Thoracic aorta (tissue), 2 donors: ENCODE results near the gene ITGA3. TPM values are rescaled to one million over a fixed set of nuclear protein-coding genes. Genes with fewer than 3 reads are reported as not detected.

Experiments
- ATAC-seq: fragments of 150-250 bp; one replicate; pipeline ENCODE4 v1.8.0; 2017; ENCODE audit warnings: low read depth; ENCODE audit not compliant: insufficient number of reproducible peaks, low FRiP score
- DNase-seq: peaks from one replicate; pipeline ENCODE4 v3.0.0-alpha.2; 2020; ENCODE audit warnings: low spot score
- H3K27ac ChIP-seq, 2 donors: fragments of 200-600 bp; sonication (generic); 1 replicate in 1 of 2; 2 replicates in 1 of 2; pipeline ENCODE4 v1.5.1; 2016; ENCODE audit warnings: mild to moderate bottlenecking in 2 of 2, moderate library complexity in 2 of 2
- H3K27me3 ChIP-seq: fragments of 200-600 bp; sonication (generic); replicated peaks from 2 replicates; pipeline ENCODE4 v1.6.0; 2016; ENCODE audit warnings: mild to moderate bottlenecking; ENCODE audit not compliant: insufficient read depth
- H3K36me3 ChIP-seq: fragments of 200-600 bp; sonication (generic); one replicate; pipeline ENCODE4 v1.5.1; 2016
- H3K4me1 ChIP-seq, 2 donors: fragments of 200-600 bp; sonication (generic); 1 replicate in 1 of 2; 2 replicates in 1 of 2; pipeline versions ENCODE4 v1.5.1 to v1.6.0; 2016; ENCODE audit warnings: low read depth in 2 of 2, mild to moderate bottlenecking in 1 of 2; ENCODE audit not compliant: control insufficient read depth in 1 of 2
- H3K4me3 ChIP-seq: fragments of 200-600 bp; sonication (generic); 2 replicates; pipeline ENCODE4 v1.5.1; 2016; ENCODE audit warnings: mild to moderate bottlenecking
- H3K9me3 ChIP-seq: fragments of 200-600 bp; sonication (generic); 2 replicates; pipeline ENCODE4 v1.5.1; 2016
- total RNA-seq, 2 donors: library from RNA; depleted of rRNA; stranded (reverse); fragments of >200 nt; gene quantifications; one replicate each; pipeline versions ENCODE4 v1.1.0 to v1.2.3, GENCODE V29; 2016
- TF ChIP-seq, protein P1 (sequence below): fragments of 200-600 bp; sonication (generic); IDR thresholded peaks from one replicate; pipeline ENCODE4 v1.5.1; 2019; ENCODE audit warnings: antibody characterized with exemption

ITGA3 gene
- total RNA-seq, 2 donors from 2014 or later = 197 to 260 TPM

DNA sequence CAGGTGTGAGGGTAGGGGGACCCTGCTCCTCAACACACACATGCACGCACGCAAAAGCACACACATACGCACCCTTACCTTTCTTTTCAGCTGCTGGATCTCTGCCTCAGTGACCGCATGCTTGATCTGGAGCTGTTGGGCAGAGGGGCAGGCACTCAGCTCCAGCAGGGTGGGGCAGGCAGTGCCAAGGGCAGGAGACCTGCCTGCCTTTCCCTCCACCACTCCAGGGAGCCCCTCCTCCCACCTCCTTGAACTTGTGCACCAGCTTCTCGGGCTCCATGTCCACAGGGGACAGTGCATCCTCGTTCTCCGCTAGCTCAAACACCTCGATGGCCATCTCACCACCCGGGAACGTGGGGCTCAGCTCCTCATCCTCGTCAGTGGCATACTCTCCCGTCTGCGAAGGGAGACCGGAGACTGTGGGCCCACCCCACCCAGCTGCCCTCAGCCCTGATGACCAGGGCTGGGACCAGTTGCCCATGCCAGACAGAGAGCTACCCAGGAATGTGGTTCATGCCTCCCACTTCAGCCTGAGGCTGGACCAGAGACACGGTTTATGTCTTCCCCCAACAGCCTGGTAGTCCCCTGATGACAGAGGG lies 83.4 kb downstream of the ITGA3 start:
- Histone ChIP-seq H3K27me3 (no peaks in the 10 kb centered on the region), H3K4me3 (no peak overlapping the region), H3K27ac (peak overlapping the region; percentile 34 to 64), H3K4me1 (peaks cover 12 to 22% of the 10 kb centered on the region in 2 donors), H3K9me3 (no peaks in the 10 kb centered on the region), H3K36me3 (peaks cover 84% of the 10 kb centered on the region)
- DNase-seq (no peak), ATAC-seq (no peak)
- TF ChIP-seq, protein P1, sequence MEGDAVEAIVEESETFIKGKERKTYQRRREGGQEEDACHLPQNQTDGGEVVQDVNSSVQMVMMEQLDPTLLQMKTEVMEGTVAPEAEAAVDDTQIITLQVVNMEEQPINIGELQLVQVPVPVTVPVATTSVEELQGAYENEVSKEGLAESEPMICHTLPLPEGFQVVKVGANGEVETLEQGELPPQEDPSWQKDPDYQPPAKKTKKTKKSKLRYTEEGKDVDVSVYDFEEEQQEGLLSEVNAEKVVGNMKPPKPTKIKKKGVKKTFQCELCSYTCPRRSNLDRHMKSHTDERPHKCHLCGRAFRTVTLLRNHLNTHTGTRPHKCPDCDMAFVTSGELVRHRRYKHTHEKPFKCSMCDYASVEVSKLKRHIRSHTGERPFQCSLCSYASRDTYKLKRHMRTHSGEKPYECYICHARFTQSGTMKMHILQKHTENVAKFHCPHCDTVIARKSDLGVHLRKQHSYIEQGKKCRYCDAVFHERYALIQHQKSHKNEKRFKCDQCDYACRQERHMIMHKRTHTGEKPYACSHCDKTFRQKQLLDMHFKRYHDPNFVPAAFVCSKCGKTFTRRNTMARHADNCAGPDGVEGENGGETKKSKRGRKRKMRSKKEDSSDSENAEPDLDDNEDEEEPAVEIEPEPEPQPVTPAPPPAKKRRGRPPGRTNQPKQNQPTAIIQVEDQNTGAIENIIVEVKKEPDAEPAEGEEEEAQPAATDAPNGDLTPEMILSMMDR = no peak

Other genes starting within 250 kb of the ITGA3 start
- not detected for gene TAC4, start 208.0 kb upstream of the ITGA3 start, total RNA-seq
- gene DLX4, start 86.9 kb upstream of the ITGA3 start, total RNA-seq = not detected
- gene DLX3, start 60.9 kb upstream of the ITGA3 start, total RNA-seq = under 1 TPM in 1 of 2 donors, not detected in 1; 0.54 TPM
- gene PDK2, start 39.2 kb downstream of the ITGA3 start, total RNA-seq = 10 to 100 TPM; 35.5 to 74.9 TPM
- 10 to 100 TPM in 1 of 2 donors, 1 to 10 TPM in 1; 9.7 to 11.5 TPM for gene SAMD14, start 74.0 kb downstream of the ITGA3 start, total RNA-seq
- gene PPP1R9B, start 94.6 kb downstream of the ITGA3 start, total RNA-seq = 10 to 100 TPM; 53.3 to 67.1 TPM
- 100 to 1,000 TPM in 1 of 2 donors, 10 to 100 TPM in 1; 95.5 to 158 TPM for gene SGCA, start 109.9 kb downstream of the ITGA3 start, total RNA-seq
- 100 to 1,000 TPM; 261 to 270 TPM for gene COL1A1, start 145.5 kb downstream of the ITGA3 start, total RNA-seq
- 1 to 10 TPM in 1 of 2 donors, under 1 TPM in 1; 0.28 to 1.4 TPM for gene TMEM92, start 218.4 kb downstream of the ITGA3 start, total RNA-seq